ENCODE measurements around the gene C10orf143. TPM values are rescaled to one million over a fixed set of nuclear protein-coding genes. Genes with fewer than 3 reads are reported as not detected.

C10orf143 gene
- total RNA-seq, 3 donors from 2014 or later = 2.3 to 10.4 (median 4.2) TPM

DNA sequence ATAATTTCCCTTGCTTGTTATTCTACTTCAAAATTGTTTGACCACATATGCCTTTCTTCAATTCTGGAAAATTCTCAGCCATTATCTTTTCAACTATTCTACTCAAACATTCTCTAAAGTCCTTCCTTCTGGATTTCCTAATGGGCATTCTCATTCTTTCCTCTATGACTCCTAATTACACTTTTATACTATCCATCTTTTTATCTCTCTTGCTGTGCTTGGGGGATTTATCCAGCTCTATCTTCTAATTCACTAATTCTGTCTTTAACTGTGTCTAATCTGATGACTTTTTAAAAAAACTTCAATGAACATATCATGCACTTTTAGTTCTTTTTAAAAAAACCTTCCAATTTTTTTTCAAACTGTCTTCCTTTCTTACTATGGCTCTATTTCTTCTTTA is 38.4 kb downstream of the C10orf143 start:
- Histone ChIP-seq H3K4me1 (ENCODE audit: low read depth) (no peaks in the 10 kb centered on the region), H3K36me3 (ENCODE audit: low read depth) (no peaks in the 10 kb centered on the region), H3K9me3 (no peaks in the 10 kb centered on the region), H3K4me3 (no peak overlapping the region)
- no peak for DNase-seq
- intact Hi-C loops (cut with DNase I, micrococcal nuclease) = no loop called here
- TF ChIP-seq, protein P1, sequence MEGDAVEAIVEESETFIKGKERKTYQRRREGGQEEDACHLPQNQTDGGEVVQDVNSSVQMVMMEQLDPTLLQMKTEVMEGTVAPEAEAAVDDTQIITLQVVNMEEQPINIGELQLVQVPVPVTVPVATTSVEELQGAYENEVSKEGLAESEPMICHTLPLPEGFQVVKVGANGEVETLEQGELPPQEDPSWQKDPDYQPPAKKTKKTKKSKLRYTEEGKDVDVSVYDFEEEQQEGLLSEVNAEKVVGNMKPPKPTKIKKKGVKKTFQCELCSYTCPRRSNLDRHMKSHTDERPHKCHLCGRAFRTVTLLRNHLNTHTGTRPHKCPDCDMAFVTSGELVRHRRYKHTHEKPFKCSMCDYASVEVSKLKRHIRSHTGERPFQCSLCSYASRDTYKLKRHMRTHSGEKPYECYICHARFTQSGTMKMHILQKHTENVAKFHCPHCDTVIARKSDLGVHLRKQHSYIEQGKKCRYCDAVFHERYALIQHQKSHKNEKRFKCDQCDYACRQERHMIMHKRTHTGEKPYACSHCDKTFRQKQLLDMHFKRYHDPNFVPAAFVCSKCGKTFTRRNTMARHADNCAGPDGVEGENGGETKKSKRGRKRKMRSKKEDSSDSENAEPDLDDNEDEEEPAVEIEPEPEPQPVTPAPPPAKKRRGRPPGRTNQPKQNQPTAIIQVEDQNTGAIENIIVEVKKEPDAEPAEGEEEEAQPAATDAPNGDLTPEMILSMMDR (IDR thresholded peaks at IDR 0.05) = no peak
- no peak for ATAC-seq

DNA sequence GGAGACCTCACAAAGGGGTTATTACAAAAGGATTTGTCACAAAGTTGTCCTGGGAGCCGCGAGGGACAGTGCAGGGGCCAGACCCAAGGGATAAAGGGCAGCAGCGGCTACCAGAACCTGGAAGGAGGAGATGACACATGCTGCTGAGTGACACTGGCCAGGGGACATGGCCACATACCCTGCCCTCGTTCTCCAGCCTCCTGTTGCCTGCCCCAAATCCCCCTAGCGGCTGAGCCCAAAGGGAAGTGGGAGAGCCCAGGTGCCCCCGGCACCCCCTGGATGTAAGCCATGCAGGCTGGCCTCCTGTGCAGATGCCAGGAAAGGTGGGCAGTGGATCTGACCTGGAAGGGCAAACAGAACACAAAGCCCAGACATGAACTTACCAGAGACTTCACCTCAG is 42.7 kb downstream of the C10orf143 start:
- Histone ChIP-seq H3K4me3 (no peak overlapping the region), H3K36me3 (ENCODE audit: low read depth) (no peaks in the 10 kb centered on the region), H3K4me1 (ENCODE audit: low read depth) (no peaks in the 10 kb centered on the region), H3K9me3 (no peaks in the 10 kb centered on the region)
- intact Hi-C loops (cut with DNase I, micrococcal nuclease) = no loop called here
- no peak for ATAC-seq
- no peak for DNase-seq
- TF ChIP-seq, protein P1 (IDR thresholded peaks at IDR 0.05) = no peak

DNA sequence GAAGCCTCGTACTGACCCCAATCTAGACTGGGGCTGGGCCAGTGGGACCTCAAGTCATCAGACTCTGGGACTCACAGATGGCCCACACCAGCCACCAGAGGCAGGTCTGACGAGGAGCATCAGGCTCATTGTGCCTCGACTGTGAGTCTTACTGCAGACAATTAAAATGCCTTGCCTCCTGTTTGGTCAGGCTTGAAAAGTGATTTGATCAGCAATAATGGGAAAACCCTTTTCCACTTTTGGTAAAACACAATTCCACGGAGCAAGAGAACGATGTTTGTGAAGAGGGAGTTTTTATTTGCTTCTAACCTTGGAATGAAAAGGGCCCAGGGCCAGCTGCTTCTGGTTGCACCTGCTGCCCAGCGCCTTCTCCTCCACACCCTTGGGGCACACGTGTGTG is 43.9 kb downstream of the C10orf143 start:
- TF ChIP-seq, protein P1 (IDR thresholded peaks at IDR 0.05) = no peak
- no peaks in the 10 kb centered on the region for H3K36me3 ChIP-seq (ENCODE audit: low read depth)
- no peak for DNase-seq
- no peak overlapping the region for H3K4me3 ChIP-seq
- no peaks in the 10 kb centered on the region for H3K9me3 ChIP-seq
- intact Hi-C loops (cut with DNase I, micrococcal nuclease) = no loop called here
- no peaks in the 10 kb centered on the region for H3K4me1 ChIP-seq (ENCODE audit: low read depth)
- no peak for ATAC-seq

DNA sequence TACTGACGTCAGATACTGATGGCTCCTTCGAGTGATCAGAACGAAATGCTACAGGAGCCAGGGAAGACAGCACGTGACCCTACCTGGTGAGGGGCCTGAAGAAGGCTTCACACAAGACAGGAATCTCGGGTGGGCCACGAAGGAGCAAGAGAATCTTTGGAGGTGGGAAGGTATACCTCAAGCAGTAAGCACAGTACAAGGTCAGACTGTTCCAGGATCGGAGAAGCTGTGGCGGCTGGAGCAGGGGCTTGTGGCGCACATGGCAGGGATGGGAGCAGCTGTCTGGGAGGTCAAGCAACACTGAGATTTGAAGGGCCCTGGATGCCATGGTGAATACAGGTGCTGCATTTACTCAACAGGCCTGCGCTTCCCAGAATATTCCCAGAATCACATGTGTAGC is 45.4 kb downstream of the C10orf143 start:
- H3K4me3 ChIP-seq = no peak overlapping the region

DNA sequence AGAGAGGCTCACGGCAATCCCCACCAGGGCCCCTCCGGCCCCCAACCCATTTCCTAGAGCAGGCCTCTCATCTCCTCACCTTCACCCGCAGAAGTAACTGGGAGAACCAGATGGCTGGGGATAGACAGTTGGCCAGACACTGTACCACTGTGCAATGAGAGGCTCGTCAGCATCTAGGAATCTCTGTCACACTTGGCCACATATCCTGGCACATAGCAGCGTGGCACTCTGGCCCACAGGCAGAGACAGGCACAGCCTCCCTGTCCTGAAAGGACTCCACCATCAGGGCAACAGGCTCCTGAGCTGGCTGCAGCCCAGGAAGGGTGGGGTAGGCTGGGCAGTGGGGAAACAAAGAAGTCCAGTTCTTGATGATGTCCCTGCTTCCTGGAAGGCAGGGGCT is 45.8 kb downstream of the C10orf143 start:
- Histone ChIP-seq H3K9me3 (no peaks in the 10 kb centered on the region), H3K4me1 (ENCODE audit: low read depth) (no peaks in the 10 kb centered on the region), H3K4me3 (no peak overlapping the region), H3K36me3 (ENCODE audit: low read depth) (no peaks in the 10 kb centered on the region)
- DNase-seq (no peak), ATAC-seq (no peak)
- intact Hi-C loops (cut with DNase I, micrococcal nuclease) = no loop called here
- TF ChIP-seq, protein P1 (IDR thresholded peaks at IDR 0.05) = no peak

More for the DNA sequence above, 45.4 kb downstream of the C10orf143 start:
- no peaks in the 10 kb centered on the region for H3K36me3 ChIP-seq (ENCODE audit: low read depth)
- DNase-seq (no peak), ATAC-seq (no peak)
- intact Hi-C loops (cut with DNase I, micrococcal nuclease) = no loop called here
- TF ChIP-seq, protein P1 (IDR thresholded peaks at IDR 0.05) = no peak
- no peaks in the 10 kb centered on the region for H3K9me3 ChIP-seq
- H3K4me1 ChIP-seq (ENCODE audit: low read depth) = no peaks in the 10 kb centered on the region

DNA sequence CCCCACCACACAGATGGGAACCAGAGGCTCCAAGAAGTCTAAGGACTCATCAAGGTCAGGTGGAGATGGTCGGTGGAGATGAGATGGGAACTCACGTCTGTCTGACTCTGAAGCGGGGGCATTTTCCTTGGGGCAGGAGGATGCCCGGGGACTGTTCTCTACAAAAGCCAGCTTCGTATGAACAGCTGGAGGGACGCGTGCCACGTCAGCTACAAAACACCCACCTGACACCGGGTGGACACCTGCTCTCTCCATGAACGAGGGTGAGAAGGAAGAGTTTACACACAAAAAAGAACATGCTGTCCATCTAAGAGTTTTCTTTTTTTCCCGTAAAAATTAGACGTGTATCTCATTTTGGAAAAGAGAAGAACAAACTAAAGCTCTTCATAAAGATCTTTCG is 47.7 kb downstream of the C10orf143 start:
- Histone ChIP-seq H3K36me3 (ENCODE audit: low read depth) (no peaks in the 10 kb centered on the region), H3K4me1 (ENCODE audit: low read depth) (no peaks in the 10 kb centered on the region), H3K9me3 (no peaks in the 10 kb centered on the region), H3K4me3 (no peak overlapping the region)
- DNase-seq (no peak), ATAC-seq (no peak)
- intact Hi-C loops (cut with DNase I, micrococcal nuclease) = no loop called here
- TF ChIP-seq, protein P1 (IDR thresholded peaks at IDR 0.05) = no peak
